Stimulated activated memory B cell treated with anti-CD40 and anti-IgM and Interleukin-4, amounts not matched to agents 10 μg/mL and 1 μg/mL and 100 μg/mL, for 72 hours (primary cell): Measurements from ENCODE around the gene ERBB4.

Experiments used
- ATAC-seq: fragments of 150-1000 bp; cut with Tn5 transposase; 2 replicates; pipeline ENCODE4 v1.10.0; 2021
- H3K27ac Mint-ChIP-seq: one replicate; pipeline ENCODE4 v1.8.0; 2022; ENCODE audit warnings: mild to moderate bottlenecking, mixed read lengths
- H3K27me3 Mint-ChIP-seq: one replicate; pipeline ENCODE4 v1.8.0; 2022; ENCODE audit warnings: mixed read lengths
- H3K36me3 Mint-ChIP-seq: one replicate; pipeline ENCODE4 v1.8.0; 2022; ENCODE audit warnings: mixed read lengths
- H3K4me1 Mint-ChIP-seq: one replicate; pipeline ENCODE4 v1.8.0; 2022; ENCODE audit warnings: mixed read lengths
- H3K4me3 Mint-ChIP-seq: one replicate; pipeline ENCODE4 v1.8.0; 2022; ENCODE audit warnings: mild to moderate bottlenecking, moderate library complexity, mixed read lengths
- H3K9me3 Mint-ChIP-seq: one replicate; pipeline ENCODE4 v1.8.0; 2022; ENCODE audit warnings: mixed read lengths

The ERBB4 gene

GRCh38 chr2:211498551-211499205 lies 1039.9 kb downstream of the ERBB4 start:
- Mint-ChIP-seq H3K27ac (no peak overlapping the region), H3K4me3 (no peak overlapping the region), H3K9me3 (no peaks in the 10 kb centered on the region), H3K36me3 (no peaks in the 10 kb centered on the region), H3K27me3 (no peaks in the 10 kb centered on the region), H3K4me1 (no peaks in the 10 kb centered on the region)
- no peak for ATAC-seq

- Mint-ChIP-seq H3K4me1 (no peaks in the 10 kb centered on the region), H3K9me3 (no peaks in the 10 kb centered on the region), H3K36me3 (no peaks in the 10 kb centered on the region), H3K27ac (no peak overlapping the region), H3K4me3 (no peak overlapping the region), H3K27me3 (no peaks in the 10 kb centered on the region)
- ATAC-seq, result no peak
Measured at GRCh38 chr2:211495339-211495738, 1043.3 kb downstream of the ERBB4 start.

- H3K36me3 Mint-ChIP-seq, result no peaks in the 10 kb centered on the region
- no peak overlapping the region for H3K27ac Mint-ChIP-seq
- H3K9me3 Mint-ChIP-seq, result no peaks in the 10 kb centered on the region
- H3K4me3 Mint-ChIP-seq, result no peak overlapping the region
- no peaks in the 10 kb centered on the region for H3K4me1 Mint-ChIP-seq
- ATAC-seq, result no peak
- H3K27me3 Mint-ChIP-seq, result no peaks in the 10 kb centered on the region
Measured at GRCh38 chr2:211494536-211494935, 1044.1 kb downstream of the ERBB4 start.

GRCh38 chr2:211494085-211494484 lies 1044.5 kb downstream of the ERBB4 start:
- H3K9me3 Mint-ChIP-seq, result no peaks in the 10 kb centered on the region
- ATAC-seq, result no peak
- H3K27ac Mint-ChIP-seq, result no peak overlapping the region
- H3K27me3 Mint-ChIP-seq, result no peaks in the 10 kb centered on the region
- no peaks in the 10 kb centered on the region for H3K4me1 Mint-ChIP-seq
- H3K36me3 Mint-ChIP-seq, result no peaks in the 10 kb centered on the region
- H3K4me3 Mint-ChIP-seq, result no peak overlapping the region

GRCh38 chr2:211487733-211488132 lies 1050.9 kb downstream of the ERBB4 start:
- Mint-ChIP-seq H3K27ac (no peak overlapping the region), H3K4me3 (no peak overlapping the region), H3K36me3 (no peaks in the 10 kb centered on the region), H3K4me1 (no peaks in the 10 kb centered on the region), H3K9me3 (no peaks in the 10 kb centered on the region), H3K27me3 (no peaks in the 10 kb centered on the region)
- no peak for ATAC-seq

- Mint-ChIP-seq H3K4me3 (no peak overlapping the region), H3K36me3 (no peaks in the 10 kb centered on the region), H3K27me3 (no peaks in the 10 kb centered on the region), H3K9me3 (peaks cover 8% of the 10 kb centered on the region), H3K27ac (no peak overlapping the region), H3K4me1 (no peaks in the 10 kb centered on the region)
- ATAC-seq, result no peak
Measured at GRCh38 chr2:211479536-211480150, 1059.0 kb downstream of the ERBB4 start.

GRCh38 chr2:211477537-211478275 lies 1060.9 kb downstream of the ERBB4 start:
- H3K4me1 Mint-ChIP-seq, result no peaks in the 10 kb centered on the region
- no peak overlapping the region for H3K27ac Mint-ChIP-seq
- H3K36me3 Mint-ChIP-seq, result no peaks in the 10 kb centered on the region
- no peaks in the 10 kb centered on the region for H3K27me3 Mint-ChIP-seq
- H3K9me3 Mint-ChIP-seq, result peaks cover 12% of the 10 kb centered on the region
- no peak overlapping the region for H3K4me3 Mint-ChIP-seq
- ATAC-seq, result no peak

GRCh38 chr2:211473116-211473515 lies 1065.5 kb downstream of the ERBB4 start:
- Mint-ChIP-seq H3K4me1 (no peaks in the 10 kb centered on the region), H3K4me3 (no peak overlapping the region), H3K27me3 (no peaks in the 10 kb centered on the region), H3K36me3 (no peaks in the 10 kb centered on the region), H3K9me3 (peaks cover 12% of the 10 kb centered on the region), H3K27ac (no peak overlapping the region)
- ATAC-seq, result no peak

- ATAC-seq, result no peak
- Mint-ChIP-seq H3K27me3 (no peaks in the 10 kb centered on the region), H3K4me1 (no peaks in the 10 kb centered on the region), H3K9me3 (peaks cover 7% of the 10 kb centered on the region), H3K4me3 (no peak overlapping the region), H3K27ac (no peak overlapping the region), H3K36me3 (no peaks in the 10 kb centered on the region)
Measured at GRCh38 chr2:211469664-211470059, 1068.9 kb downstream of the ERBB4 start.

- Mint-ChIP-seq H3K36me3 (no peaks in the 10 kb centered on the region), H3K4me3 (no peak overlapping the region), H3K4me1 (no peaks in the 10 kb centered on the region), H3K27me3 (no peaks in the 10 kb centered on the region), H3K27ac (no peak overlapping the region), H3K9me3 (peaks cover 5% of the 10 kb centered on the region)
- ATAC-seq, result no peak
Measured at GRCh38 chr2:211468877-211469663, 1069.5 kb downstream of the ERBB4 start.

GRCh38 chr2:211468217-211468616 lies 1070.4 kb downstream of the ERBB4 start:
- no peaks in the 10 kb centered on the region for H3K27me3 Mint-ChIP-seq
- no peaks in the 10 kb centered on the region for H3K4me1 Mint-ChIP-seq
- no peak overlapping the region for H3K4me3 Mint-ChIP-seq
- ATAC-seq, result no peak
- H3K9me3 Mint-ChIP-seq, result peaks cover 5% of the 10 kb centered on the region
- no peak overlapping the region for H3K27ac Mint-ChIP-seq
- H3K36me3 Mint-ChIP-seq, result no peaks in the 10 kb centered on the region

GRCh38 chr2:211463397-211463796 lies 1075.2 kb downstream of the ERBB4 start:
- no peaks in the 10 kb centered on the region for H3K4me1 Mint-ChIP-seq
- H3K27me3 Mint-ChIP-seq, result no peaks in the 10 kb centered on the region
- no peaks in the 10 kb centered on the region for H3K36me3 Mint-ChIP-seq
- H3K9me3 Mint-ChIP-seq, result no peaks in the 10 kb centered on the region
- no peak overlapping the region for H3K27ac Mint-ChIP-seq
- H3K4me3 Mint-ChIP-seq, result no peak overlapping the region
- no peak for ATAC-seq

- no peaks in the 10 kb centered on the region for H3K4me1 Mint-ChIP-seq
- H3K4me3 Mint-ChIP-seq, result no peak overlapping the region
- no peak overlapping the region for H3K27ac Mint-ChIP-seq
- ATAC-seq, result no peak
- no peaks in the 10 kb centered on the region for H3K27me3 Mint-ChIP-seq
- no peaks in the 10 kb centered on the region for H3K36me3 Mint-ChIP-seq
- H3K9me3 Mint-ChIP-seq, result no peaks in the 10 kb centered on the region
Measured at GRCh38 chr2:211458974-211459373, 1079.6 kb downstream of the ERBB4 start.

GRCh38 chr2:211457325-211457724 lies 1081.3 kb downstream of the ERBB4 start:
- no peak overlapping the region for H3K4me3 Mint-ChIP-seq
- no peak overlapping the region for H3K27ac Mint-ChIP-seq
- no peaks in the 10 kb centered on the region for H3K4me1 Mint-ChIP-seq
- no peaks in the 10 kb centered on the region for H3K27me3 Mint-ChIP-seq
- no peaks in the 10 kb centered on the region for H3K9me3 Mint-ChIP-seq
- no peak for ATAC-seq
- H3K36me3 Mint-ChIP-seq, result no peaks in the 10 kb centered on the region

- no peaks in the 10 kb centered on the region for H3K27me3 Mint-ChIP-seq
- peaks cover 2% of the 10 kb centered on the region for H3K4me1 Mint-ChIP-seq
- no peaks in the 10 kb centered on the region for H3K36me3 Mint-ChIP-seq
- H3K27ac Mint-ChIP-seq, result no peak overlapping the region
- no peak overlapping the region for H3K4me3 Mint-ChIP-seq
- ATAC-seq, result no peak
- no peaks in the 10 kb centered on the region for H3K9me3 Mint-ChIP-seq
Measured at GRCh38 chr2:211455216-211455841, 1083.3 kb downstream of the ERBB4 start.
